ENCODE results near the gene DACT2. TPM values are rescaled to one million over a fixed set of nuclear protein-coding genes. Genes with fewer than 3 reads are reported as not detected.

Gene DACT2
- total and polyA plus RNA-seq, 2 of the 8 experiments (the other 6 are each of a cell fraction or from before 2014, with no cell fraction given), result 2.9 to 3.1 TPM

DNA sequence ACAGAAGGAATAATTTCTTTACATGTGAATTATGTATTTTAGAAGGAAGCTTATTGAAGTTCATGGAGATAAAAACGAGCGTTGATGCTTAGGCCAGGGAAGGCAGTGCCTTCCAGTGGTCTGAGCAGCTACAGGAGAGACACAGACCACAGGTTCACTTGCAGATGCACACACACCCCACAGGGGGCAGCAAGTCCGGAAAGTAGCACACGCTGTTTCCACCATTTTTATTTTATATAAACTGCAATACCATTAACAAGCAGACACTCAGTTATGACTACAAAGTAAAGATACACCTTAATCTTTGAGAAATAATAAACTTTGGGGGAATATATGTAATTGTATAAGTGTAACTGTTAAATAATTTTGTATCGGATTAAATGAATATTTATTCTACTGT is 13.5 kb upstream of the DACT2 start:
- no peak overlapping the region for H2AFZ ChIP-seq (ENCODE audit: low read length)
- CTCF ChIA-PET (ENCODE audit: partially characterized antibody), result interaction anchor here (0.6 to 2.5 kb wide), 28 partner anchors 8 to 288 kb away, joined by 3 to 23 read pairs (median 4); partner anchors contain the start of gene DACT2
- POLR2A ChIA-PET (ENCODE audit: partially characterized antibody), result interaction anchor here (0.8 to 1.1 kb wide), 2 partner anchors 15 to 28 kb away, joined by 3 read pairs; no protein-coding TSS in a partner anchor

More for the DNA sequence above, 13.5 kb upstream of the DACT2 start:
- Histone ChIP-seq H3K56ac (replicated peaks; ENCODE audit: insufficient read length, low read depth, low read length) (no peak overlapping the region), H3K9me3 (ENCODE audit: insufficient read depth in 2 of 2, low read depth in 1 of 2, low read length in 1 of 2) (no peaks in the 10 kb centered on the region), H3K79me2 (ENCODE audit: control insufficient read depth in 1 of 2, insufficient read depth in 2 of 2, low read length in 2 of 2) (no peaks in the 10 kb centered on the region), H4K20me1 (replicated peaks in 1 of 2; ENCODE audit: control insufficient read depth in 1 of 2, insufficient read depth in 2 of 2, low read length in 2 of 2) (no peaks in the 10 kb centered on the region), H2AK5ac (ENCODE audit: low read depth, low read length) (no peak overlapping the region), H2BK5ac (ENCODE audit: low read depth, low read length) (no peak overlapping the region), H3K9ac (replicated peaks in 1 of 4; ENCODE audit: extremely low read depth in 1 of 4, low read depth in 3 of 4, low read length in 3 of 4) (no peak overlapping the region), H3K14ac (ENCODE audit: insufficient read length) (no peak overlapping the region), H2BK12ac (ENCODE audit: low read depth, low read length) (no peak overlapping the region), H4K8ac (ENCODE audit: extremely low read depth, insufficient read depth, low read length) (no peak overlapping the region), H3K4me2 (ENCODE audit: insufficient read depth in 1 of 2, low read depth in 2 of 2, low read length in 2 of 2) (no peak overlapping the region), H4K5ac (ENCODE audit: insufficient read length, low read depth, low read length) (no peak overlapping the region), H3K27ac (ENCODE audit: low read depth, low read length) (no peak overlapping the region), H2BK15ac (ENCODE audit: low read length) (no peak overlapping the region), H3K4me1 (replicated peaks in 1 of 4; ENCODE audit: control insufficient read depth in 3 of 4, insufficient read depth in 4 of 4, low read length in 3 of 4) (peaks cover 0 to 12% (median 5%) of the 10 kb centered on the region in 4 experiments; a peak in 5 of 7 replicates), H3K36me3 (ENCODE audit: control insufficient read depth in 2 of 4, insufficient read depth in 4 of 4, low read length in 3 of 4) (no peaks in the 10 kb centered on the region), H3K18ac (ENCODE audit: extremely low read depth, low read length) (no peak overlapping the region), H3K4me3 (ENCODE audit: extremely low read depth in 1 of 4, insufficient read depth in 2 of 4, low read depth in 3 of 4, low read length in 4 of 4) (no peak overlapping the region), H2BK120ac (replicated peaks; ENCODE audit: low read depth, low read length) (no peak overlapping the region), H3K79me1 (ENCODE audit: low read depth, low read length) (no peaks in the 10 kb centered on the region), H2BK20ac (ENCODE audit: low read length) (no peak overlapping the region), H3K23me2 (ENCODE audit: low read depth, low read length) (no peaks in the 10 kb centered on the region), H4K91ac (replicated peaks; ENCODE audit: insufficient read length, low read length) (no peak overlapping the region), H3K23ac (ENCODE audit: insufficient read length) (no peak overlapping the region), H3K27me3 (replicated peaks in 1 of 4; ENCODE audit: control insufficient read depth in 3 of 4, extremely low read depth in 1 of 4, insufficient read depth in 3 of 4, low read length in 3 of 4) (no peaks in the 10 kb centered on the region), H3K4ac (replicated peaks; ENCODE audit: insufficient read length, low read depth, low read length) (no peak overlapping the region)
- no peak for DNase-seq (ENCODE audit: low read depth in 1 of 2, low spot score in 2 of 2)
- FAIRE-seq, result peak; percentile 50
- 82 to 100% methylated on average over 1 to 5 of the region's 5 CpGs for WGBS, 2 experiments (ENCODE audit: extremely low coverage in 1 of 2, insufficient coverage in 1 of 2, insufficient read length in 1 of 2, insufficient replicate concordance in 2 of 2, low coverage in 1 of 2, low lambda C conversion rate in 2 of 2, missing lambda C conversion rate in 1 of 2)
- peak; percentile 81; the same call in 1 of the 2 replicates for TF ChIP-seq YY1 (IDR thresholded peaks at IDR 0.05; ENCODE audit: low read depth, low read length)
- no peak for TF ChIP-seq GABPA (IDR thresholded peaks at IDR 0.05; ENCODE audit: borderline replicate concordance, insufficient read depth, low read length)
- TF ChIP-seq, protein P1, sequence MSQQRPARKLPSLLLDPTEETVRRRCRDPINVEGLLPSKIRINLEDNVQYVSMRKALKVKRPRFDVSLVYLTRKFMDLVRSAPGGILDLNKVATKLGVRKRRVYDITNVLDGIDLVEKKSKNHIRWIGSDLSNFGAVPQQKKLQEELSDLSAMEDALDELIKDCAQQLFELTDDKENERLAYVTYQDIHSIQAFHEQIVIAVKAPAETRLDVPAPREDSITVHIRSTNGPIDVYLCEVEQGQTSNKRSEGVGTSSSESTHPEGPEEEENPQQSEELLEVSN (IDR thresholded peaks at IDR 0.05), result no peak
- TF ChIP-seq, protein P2, sequence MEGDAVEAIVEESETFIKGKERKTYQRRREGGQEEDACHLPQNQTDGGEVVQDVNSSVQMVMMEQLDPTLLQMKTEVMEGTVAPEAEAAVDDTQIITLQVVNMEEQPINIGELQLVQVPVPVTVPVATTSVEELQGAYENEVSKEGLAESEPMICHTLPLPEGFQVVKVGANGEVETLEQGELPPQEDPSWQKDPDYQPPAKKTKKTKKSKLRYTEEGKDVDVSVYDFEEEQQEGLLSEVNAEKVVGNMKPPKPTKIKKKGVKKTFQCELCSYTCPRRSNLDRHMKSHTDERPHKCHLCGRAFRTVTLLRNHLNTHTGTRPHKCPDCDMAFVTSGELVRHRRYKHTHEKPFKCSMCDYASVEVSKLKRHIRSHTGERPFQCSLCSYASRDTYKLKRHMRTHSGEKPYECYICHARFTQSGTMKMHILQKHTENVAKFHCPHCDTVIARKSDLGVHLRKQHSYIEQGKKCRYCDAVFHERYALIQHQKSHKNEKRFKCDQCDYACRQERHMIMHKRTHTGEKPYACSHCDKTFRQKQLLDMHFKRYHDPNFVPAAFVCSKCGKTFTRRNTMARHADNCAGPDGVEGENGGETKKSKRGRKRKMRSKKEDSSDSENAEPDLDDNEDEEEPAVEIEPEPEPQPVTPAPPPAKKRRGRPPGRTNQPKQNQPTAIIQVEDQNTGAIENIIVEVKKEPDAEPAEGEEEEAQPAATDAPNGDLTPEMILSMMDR (IDR thresholded peaks at IDR 0.05; ENCODE audit: control extremely low read depth in 1 of 3, insufficient read depth in 1 of 3, low read depth in 1 of 3, low read length in 3 of 3), result peak; percentile 44 to 65 (median 63)
- TF ChIP-seq ASH2L (IDR thresholded peaks at IDR 0.05; ENCODE audit: low read length), result no peak
- TF ChIP-seq NRF1 (IDR thresholded peaks at IDR 0.05; ENCODE audit: low read depth, low read length), result 0 out of 2 replicates have a peak, but pooled peaks have one; percentile 4
- TF ChIP-seq RAD21 (IDR thresholded peaks at IDR 0.05 in 1 of 2, conservative IDR thresholded peaks at IDR 0.05 in 1 of 2; ENCODE audit: low read depth in 2 of 2, low read length in 2 of 2), result peak; percentile 17 to 38; a peak in 3 of 4 replicates
- no peak for TF ChIP-seq PHF8 (conservative IDR thresholded peaks at IDR 0.05; ENCODE audit: low read depth, low read length)
- TF ChIP-seq JUN (IDR thresholded peaks at IDR 0.05; ENCODE audit: low read depth, low read length), result no peak
